Measurements from ENCODE around the gene ELMO1. TPM values are rescaled to one million over a fixed set of nuclear protein-coding genes. Genes with fewer than 3 reads are reported as not detected.

Gene ELMO1
- total RNA-seq, 1 donor from 2014 or later: 0.69 TPM

DNA sequence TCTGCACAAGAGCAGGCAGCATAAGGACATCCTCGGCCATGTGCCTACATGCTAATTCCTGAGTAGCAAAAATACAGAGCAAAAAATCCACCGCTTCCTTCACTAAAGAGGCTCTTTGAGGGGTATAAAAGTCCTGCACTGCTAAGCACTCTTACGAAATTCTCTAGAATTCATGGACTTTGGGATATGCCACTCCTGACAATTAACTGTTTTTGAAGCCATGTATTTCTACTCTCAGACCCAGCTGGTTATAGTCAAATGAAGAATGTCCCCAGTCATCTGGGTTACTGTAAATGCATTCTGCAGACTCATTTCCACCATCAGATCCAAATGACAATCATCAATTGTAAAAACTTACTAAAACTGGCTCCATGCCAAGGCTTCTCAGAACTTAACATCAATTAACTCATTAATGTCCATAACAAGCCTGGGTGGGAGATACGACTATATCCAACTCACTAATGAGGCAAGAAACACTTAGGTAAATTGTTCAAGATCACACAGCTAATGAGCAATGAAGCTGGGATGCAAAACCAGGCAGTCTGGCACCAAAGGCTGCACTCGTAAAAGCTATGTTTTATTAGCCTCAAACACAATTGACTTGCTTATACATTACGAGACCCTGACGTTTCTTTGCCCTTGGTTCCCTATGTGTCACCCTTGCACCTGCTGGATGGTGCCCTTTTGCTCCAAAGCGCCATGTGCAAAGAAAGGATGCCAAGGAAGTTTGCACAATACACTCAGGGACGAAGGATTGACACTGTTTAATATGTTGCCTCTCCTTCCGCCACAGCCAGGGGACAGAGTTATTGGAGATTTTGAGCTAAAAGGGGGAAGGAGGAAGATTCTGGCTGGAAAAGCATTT is 250.4 kb downstream of the ELMO1 start:
- DNase-seq (ENCODE audit: low read depth): no peak
- no peak overlapping the region for H3K4me3 ChIP-seq (ENCODE audit: low read depth, low read length)
- TF ChIP-seq, protein P1, sequence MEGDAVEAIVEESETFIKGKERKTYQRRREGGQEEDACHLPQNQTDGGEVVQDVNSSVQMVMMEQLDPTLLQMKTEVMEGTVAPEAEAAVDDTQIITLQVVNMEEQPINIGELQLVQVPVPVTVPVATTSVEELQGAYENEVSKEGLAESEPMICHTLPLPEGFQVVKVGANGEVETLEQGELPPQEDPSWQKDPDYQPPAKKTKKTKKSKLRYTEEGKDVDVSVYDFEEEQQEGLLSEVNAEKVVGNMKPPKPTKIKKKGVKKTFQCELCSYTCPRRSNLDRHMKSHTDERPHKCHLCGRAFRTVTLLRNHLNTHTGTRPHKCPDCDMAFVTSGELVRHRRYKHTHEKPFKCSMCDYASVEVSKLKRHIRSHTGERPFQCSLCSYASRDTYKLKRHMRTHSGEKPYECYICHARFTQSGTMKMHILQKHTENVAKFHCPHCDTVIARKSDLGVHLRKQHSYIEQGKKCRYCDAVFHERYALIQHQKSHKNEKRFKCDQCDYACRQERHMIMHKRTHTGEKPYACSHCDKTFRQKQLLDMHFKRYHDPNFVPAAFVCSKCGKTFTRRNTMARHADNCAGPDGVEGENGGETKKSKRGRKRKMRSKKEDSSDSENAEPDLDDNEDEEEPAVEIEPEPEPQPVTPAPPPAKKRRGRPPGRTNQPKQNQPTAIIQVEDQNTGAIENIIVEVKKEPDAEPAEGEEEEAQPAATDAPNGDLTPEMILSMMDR (conservative IDR thresholded peaks at IDR 0.05; ENCODE audit: low read depth, low read length): no peak

DNA sequence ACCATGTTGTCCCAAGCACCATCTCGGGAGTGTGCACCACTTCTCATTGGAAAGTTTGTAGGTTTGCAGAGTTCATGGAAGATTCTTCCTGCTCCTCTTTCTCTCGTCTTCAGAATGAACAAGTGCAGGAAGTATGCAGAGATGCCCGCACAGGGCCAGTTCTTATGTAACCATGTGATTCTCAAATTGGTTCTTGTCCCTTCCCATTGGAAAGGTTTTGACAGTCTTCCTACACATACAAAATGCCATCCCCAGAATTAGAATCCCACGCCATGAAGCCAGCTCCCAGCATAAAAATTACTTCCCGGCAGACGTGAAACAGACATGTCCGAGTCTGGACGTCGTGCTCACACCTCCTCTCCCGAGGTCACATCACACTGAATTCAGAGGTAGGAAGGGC is 251.6 kb downstream of the ELMO1 start:
- H3K4me3 ChIP-seq (ENCODE audit: low read depth, low read length): no peak overlapping the region
- TF ChIP-seq, protein P1 (conservative IDR thresholded peaks at IDR 0.05; ENCODE audit: low read depth, low read length): no peak
- no peak for DNase-seq (ENCODE audit: low read depth)

DNA sequence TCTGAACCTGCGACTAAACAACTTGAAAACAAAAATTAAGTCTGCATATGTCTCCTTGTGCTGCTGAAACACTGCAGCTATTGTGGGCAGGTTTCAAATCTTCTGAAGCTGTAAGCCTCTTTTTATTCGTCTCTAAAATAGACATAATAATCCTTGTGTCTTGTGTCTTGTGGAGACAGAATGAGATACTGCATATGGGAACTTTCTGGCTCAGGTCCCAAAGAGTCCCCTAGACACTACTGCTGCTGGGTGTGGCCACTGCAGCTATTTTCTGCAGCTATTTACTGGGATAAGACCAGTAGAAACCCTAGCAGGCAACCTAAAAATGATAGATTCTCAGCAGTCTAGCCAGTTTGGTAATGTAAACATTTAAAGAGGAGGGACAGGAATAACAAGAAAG is 252.0 kb downstream of the ELMO1 start:
- DNase-seq (ENCODE audit: low read depth): no peak
- TF ChIP-seq, protein P1 (conservative IDR thresholded peaks at IDR 0.05; ENCODE audit: low read depth, low read length): no peak

DNA sequence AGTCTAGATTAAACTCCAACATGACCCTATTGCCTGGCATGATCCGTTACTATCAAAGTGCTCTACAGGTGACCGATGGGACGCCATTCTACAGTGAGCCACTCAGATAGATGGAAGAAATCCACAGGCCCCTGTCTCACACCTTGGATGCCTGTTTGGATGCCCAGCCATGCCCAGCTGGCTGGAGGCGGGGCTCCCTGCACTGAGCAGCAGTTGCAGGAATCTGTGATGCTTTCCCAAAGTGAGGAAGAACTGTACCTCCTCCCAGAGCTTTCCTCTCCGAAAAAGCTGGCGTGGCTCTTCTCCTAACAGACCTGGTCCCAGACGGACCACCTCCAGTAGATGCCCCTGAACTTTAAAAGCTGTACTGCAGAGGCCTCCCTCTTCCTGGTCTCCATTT is 253.3 kb downstream of the ELMO1 start:
- TF ChIP-seq, protein P1 (conservative IDR thresholded peaks at IDR 0.05; ENCODE audit: low read depth, low read length): no peak
- no peak for DNase-seq (ENCODE audit: low read depth)

More for the DNA sequence above, 252.0 kb downstream of the ELMO1 start:
- no peak overlapping the region for H3K4me3 ChIP-seq (ENCODE audit: low read depth, low read length)

DNA sequence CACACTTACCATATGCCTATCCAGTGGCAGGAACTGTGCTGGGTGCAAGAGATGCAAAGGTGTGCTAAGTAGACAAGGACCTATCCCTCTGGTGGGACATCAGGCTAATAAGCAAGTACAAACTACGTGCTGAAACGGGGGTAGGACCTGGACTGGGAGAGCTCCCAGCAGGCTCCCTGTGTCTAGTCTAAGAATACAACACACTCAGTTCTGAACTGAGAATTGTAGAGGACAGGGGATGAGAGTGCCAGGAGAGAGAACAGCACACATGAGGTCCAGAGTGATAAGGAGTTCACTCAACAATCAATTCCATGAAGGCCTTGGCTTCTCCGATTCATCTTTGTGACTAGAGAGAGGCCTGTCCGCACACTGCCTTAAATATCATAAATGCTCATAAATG is 253.7 kb downstream of the ELMO1 start:
- DNase-seq (ENCODE audit: low read depth): no peak
- TF ChIP-seq, protein P1 (conservative IDR thresholded peaks at IDR 0.05; ENCODE audit: low read depth, low read length): no peak
- no peak overlapping the region for H3K4me3 ChIP-seq (ENCODE audit: low read depth, low read length)

More for the DNA sequence above, 253.3 kb downstream of the ELMO1 start:
- H3K4me3 ChIP-seq (ENCODE audit: low read depth, low read length): no peak overlapping the region

DNA sequence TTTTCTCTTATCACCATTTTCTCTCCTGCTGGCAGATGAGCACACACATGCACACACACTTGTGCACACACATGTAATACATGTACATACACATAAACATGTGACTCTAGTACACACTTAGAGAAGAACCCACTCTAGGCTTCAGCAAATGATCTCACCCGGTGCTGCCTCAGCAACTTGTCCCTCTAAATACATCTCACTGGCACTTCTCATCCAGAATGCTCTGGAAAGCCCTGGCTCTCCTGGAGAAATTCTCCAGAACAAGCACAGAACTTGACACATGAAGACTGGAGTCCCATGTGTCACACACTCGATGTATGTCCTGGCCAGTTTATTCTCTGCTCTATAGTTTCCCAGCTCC is 254.9 kb downstream of the ELMO1 start:
- no peak for DNase-seq (ENCODE audit: low read depth)
- TF ChIP-seq, protein P1 (conservative IDR thresholded peaks at IDR 0.05; ENCODE audit: low read depth, low read length): no peak

More for the DNA sequence above, 254.9 kb downstream of the ELMO1 start:
- no peak overlapping the region for H3K4me3 ChIP-seq (ENCODE audit: low read depth, low read length)

Measured in epithelial cell of proximal tubule (primary cell).